CD8-positive, alpha-beta memory T cell (primary cell): Measurements from ENCODE around the gene RABL6. TPM values are rescaled to one million over a fixed set of nuclear protein-coding genes. Genes with fewer than 3 reads are reported as not detected.
"Not testable (repeated sequence)": the region's sequence is repeated elsewhere in the genome, so short reads cannot be mapped to it uniquely, and the experiment has no call there.

ENCODE experiments used
- CTCF ChIA-PET: fragments of 350-600 bp; sonication (Branson Sonifier 250); formaldehyde crosslinking; loops from one replicate; lab custom pipeline; 2021; ENCODE audit warnings: antibody characterized with exemption; lab: Charles Lee
- POLR2A ChIA-PET: fragments of 350-600 bp; sonication (Branson Sonifier 250); formaldehyde crosslinking; loops from one replicate; lab custom pipeline; 2021; ENCODE audit warnings: antibody characterized with exemption; lab: Charles Lee
- DNase-seq, 5 donors: peaks; one replicate each; pipeline versions ENCODE4 v3.0.0 to v3.0.0-alpha.2; 2020 to 2022; ENCODE audit warnings: mixed read lengths in 1 of 5
- H3K27ac ChIP-seq: one replicate; pipeline ENCODE4 v1.7.0; 2013; ENCODE audit warnings: low read depth, mild to moderate bottlenecking, low read length, moderate library complexity
- H3K27me3 ChIP-seq: 2 replicates; pipeline ENCODE4 v1.7.0; 2013; ENCODE audit warnings: low read length, mild to moderate bottlenecking; ENCODE audit not compliant: insufficient read depth, poor library complexity, severe bottlenecking
- H3K36me3 ChIP-seq: 2 replicates; pipeline ENCODE4 v1.7.0; 2013; ENCODE audit warnings: mild to moderate bottlenecking, low read length, moderate library complexity; ENCODE audit not compliant: insufficient read depth
- H3K4me1 ChIP-seq: 2 replicates; pipeline ENCODE4 v1.7.0; 2013; ENCODE audit warnings: mild to moderate bottlenecking, low read length, moderate library complexity; ENCODE audit not compliant: insufficient read depth
- H3K4me3 ChIP-seq: 2 replicates; pipeline ENCODE4 v1.7.0; 2013; ENCODE audit warnings: mild to moderate bottlenecking, low read length
- H3K9me3 ChIP-seq: 2 replicates; pipeline ENCODE4 v1.7.0; 2013; ENCODE audit warnings: mild to moderate bottlenecking, low read length
- H3K27ac Mint-ChIP-seq, 8 donors: one replicate each; pipeline ENCODE4 v1.8.0; 2020 to 2021; ENCODE audit warnings: mixed read lengths in 8 of 8, mild to moderate bottlenecking in 6 of 8, inconsistent platforms in 3 of 8, moderate library complexity in 3 of 8
- H3K27me3 Mint-ChIP-seq, 2 donors: one replicate each; pipeline ENCODE4 v1.8.0; 2020 to 2021; ENCODE audit warnings: mixed read lengths in 2 of 2, mild to moderate bottlenecking in 1 of 2, moderate library complexity in 1 of 2
- H3K36me3 Mint-ChIP-seq, 3 donors: one replicate each; pipeline ENCODE4 v1.8.0; 2020 to 2021; ENCODE audit warnings: mixed read lengths in 3 of 3, inconsistent platforms in 1 of 3, mild to moderate bottlenecking in 1 of 3
- H3K4me1 Mint-ChIP-seq, 3 donors: one replicate each; pipeline ENCODE4 v1.8.0; 2020 to 2021; ENCODE audit warnings: mixed read lengths in 3 of 3, inconsistent platforms in 1 of 3, mild to moderate bottlenecking in 1 of 3
- H3K4me3 Mint-ChIP-seq, 7 donors: one replicate each; pipeline ENCODE4 v1.8.0; 2020 to 2021; ENCODE audit warnings: mixed read lengths in 7 of 7, mild to moderate bottlenecking in 6 of 7, moderate library complexity in 4 of 7, inconsistent platforms in 2 of 7
- H3K9me3 Mint-ChIP-seq, 5 donors: one replicate each; pipeline ENCODE4 v1.8.0; 2020 to 2022; ENCODE audit warnings: mixed read lengths in 5 of 5, mild to moderate bottlenecking in 3 of 5, moderate library complexity in 2 of 5, inconsistent platforms in 1 of 5
- polyA plus RNA-seq: library from polyadenylated mRNA; unstranded; fragments of 300-500 nt; fragmentation: Illumina TruSeq; gene quantifications from one replicate; pipeline ENCODE4 v1.2.3, GENCODE V29; 2021
- total RNA-seq, 2 experiments: library from RNA; stranded (reverse); gene quantifications; one replicate each; pipeline ENCODE4 v1.2.3, GENCODE V29; 2021

RABL6 gene
- total and polyA plus RNA-seq, 3 experiments from 2014 or later: 20.9 to 106 (median 98.2) TPM

DNA sequence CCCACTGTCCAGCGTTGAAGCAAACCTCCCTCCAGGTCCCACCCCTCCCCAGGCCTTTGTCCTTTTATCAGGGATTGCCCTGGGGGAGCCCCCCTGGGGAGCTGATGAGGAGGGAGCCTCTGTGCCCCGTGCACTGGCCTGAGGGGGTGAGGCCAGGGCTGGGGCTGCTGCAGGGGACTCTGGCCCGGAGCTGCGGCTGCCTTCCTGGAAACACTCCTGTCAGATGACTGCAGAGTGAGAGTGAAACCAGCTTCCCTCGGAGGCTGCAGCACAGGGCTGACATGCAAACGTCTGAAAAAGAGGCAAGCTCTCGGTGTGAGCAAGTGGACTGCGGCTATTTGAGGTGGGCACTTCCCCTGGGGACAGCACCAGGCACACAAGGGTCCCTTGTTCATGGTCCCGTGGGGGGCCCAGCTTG lies 74.0 kb downstream of the RABL6 start:
- CTCF ChIA-PET: interaction anchor here (1.0 to 4.8 kb wide), 7 partner anchors 21 to 163 kb away, joined by 3 to 23 read pairs (median 4); partner anchors contain the start of gene AJM1
- peak overlapping the region; percentile 89 to 99 (median 94) for H3K27ac Mint-ChIP-seq
- peak in 2 of 5 donors; percentile 26 to 27 for DNase-seq
- peaks cover 17 to 34% (median 18%) of the 10 kb centered on the region in 3 donors for H3K4me1 Mint-ChIP-seq
- Histone ChIP-seq H3K27me3 (no peaks in the 10 kb centered on the region), H3K4me1 (peaks cover 34% of the 10 kb centered on the region), H3K4me3 (peak overlapping the region; percentile 83), H3K9me3 (no peaks in the 10 kb centered on the region), H3K27ac (peak overlapping the region; percentile 72), H3K36me3 (no peaks in the 10 kb centered on the region)
- no peaks in the 10 kb centered on the region for H3K9me3 Mint-ChIP-seq
- no peaks in the 10 kb centered on the region for H3K27me3 Mint-ChIP-seq
- peak overlapping the region; percentile 76 to 93 (median 80) for H3K4me3 Mint-ChIP-seq
- H3K36me3 Mint-ChIP-seq: no peaks in the 10 kb centered on the region
- POLR2A ChIA-PET: interaction anchor here (0.5 to 1.7 kb wide), 3 partner anchors 15 to 39 kb away, joined by 4 to 5 read pairs (median 4); partner anchors contain the start of genes AJM1 and EDF1

DNA sequence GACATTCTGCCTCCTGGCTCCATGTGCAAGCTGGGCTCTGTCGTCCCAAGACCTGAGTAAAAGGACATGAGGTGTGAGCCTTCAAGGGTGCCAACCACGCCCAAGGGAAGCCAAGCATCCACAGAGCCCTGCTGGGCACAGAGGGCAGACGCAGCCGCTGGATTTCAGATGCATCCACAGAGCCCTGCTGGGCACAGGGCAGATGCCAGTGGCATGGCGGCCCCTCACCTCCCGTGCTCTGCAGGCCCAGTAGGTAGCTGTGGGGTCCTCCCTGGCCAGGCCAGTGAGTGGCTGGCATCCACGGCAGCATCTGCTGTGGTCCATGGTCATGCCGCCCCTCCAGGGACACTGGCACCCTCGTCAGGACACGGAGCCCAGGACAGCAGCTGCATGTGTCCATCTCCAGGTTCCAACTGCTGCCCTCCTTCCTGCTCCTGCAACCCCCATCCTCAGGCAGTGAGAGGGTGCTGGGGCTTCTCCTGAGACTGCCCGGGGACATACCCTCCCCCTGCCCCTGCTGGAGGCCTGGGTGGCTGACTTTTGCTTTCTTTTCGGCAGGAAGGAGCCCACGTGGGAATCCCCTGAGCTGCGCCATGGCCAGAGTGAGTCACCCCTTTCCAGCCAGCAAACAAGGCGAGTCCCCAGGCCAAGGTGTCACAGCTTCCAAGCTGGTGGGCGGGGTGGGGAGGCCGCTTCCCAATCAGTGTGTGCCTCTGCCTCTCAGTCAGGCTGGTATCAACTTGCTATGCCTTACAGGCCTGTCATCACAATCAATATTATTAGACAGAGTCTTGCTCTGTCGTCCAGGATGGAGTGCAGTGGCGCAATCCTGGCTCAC lies 74.6 kb downstream of the RABL6 start:
- H3K9me3 Mint-ChIP-seq: no peaks in the 10 kb centered on the region
- peak overlapping the region; percentile 72 for H3K27ac ChIP-seq
- peak overlapping the region; percentile 76 to 93 (median 80) for H3K4me3 Mint-ChIP-seq
- ChIA-PET POLR2A (interaction anchor here (0.5 to 1.7 kb wide), 4 partner anchors 16 to 40 kb away, joined by 3 to 5 read pairs (median 4); partner anchors contain the start of genes AJM1 and EDF1), CTCF (interaction anchor here (1.0 to 4.8 kb wide), 7 partner anchors 22 to 163 kb away, joined by 3 to 23 read pairs (median 4); partner anchors contain the start of gene AJM1)
- DNase-seq: peak; percentile 57 to 93 (median 85)
- H3K27me3 ChIP-seq: no peaks in the 10 kb centered on the region
- no peaks in the 10 kb centered on the region for H3K27me3 Mint-ChIP-seq
- H3K4me1 Mint-ChIP-seq: peaks cover 22 to 39% (median 22%) of the 10 kb centered on the region in 3 donors
- H3K4me3 ChIP-seq: peak overlapping the region; percentile 83
- H3K9me3 ChIP-seq: no peaks in the 10 kb centered on the region
- H3K36me3 ChIP-seq: no peaks in the 10 kb centered on the region
- H3K4me1 ChIP-seq: peaks cover 34% of the 10 kb centered on the region
- peaks cover 0 to 3% (median 0%) of the 10 kb centered on the region in 3 donors for H3K36me3 Mint-ChIP-seq
- H3K27ac Mint-ChIP-seq: peak overlapping the region; percentile 89 to 99 (median 94)

DNA sequence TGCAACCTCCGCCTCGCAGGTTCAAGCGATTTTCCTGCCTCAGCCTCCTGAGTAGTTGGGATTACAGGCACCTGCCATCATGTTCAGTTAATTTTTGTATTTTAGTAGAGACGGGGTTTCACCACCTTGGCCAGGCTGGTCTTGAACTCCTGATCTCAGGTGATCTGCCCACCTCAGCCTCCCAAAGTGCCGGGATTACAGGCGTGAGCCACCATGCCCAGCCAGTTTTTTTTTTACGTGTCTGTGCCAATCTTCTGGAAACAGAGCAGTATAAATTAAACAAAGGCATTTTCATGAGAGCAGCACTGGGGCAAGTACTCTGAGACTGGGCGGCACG lies 75.2 kb downstream of the RABL6 start:
- Histone ChIP-seq H3K4me1 (peaks cover 34% of the 10 kb centered on the region), H3K27ac (peak overlapping the region; percentile 51)
- Mint-ChIP-seq H3K4me1 (peaks cover 25 to 45% (median 26%) of the 10 kb centered on the region in 3 donors), H3K4me3 (peak overlapping the region; percentile 76 to 93 (median 80)), H3K27ac (peak overlapping the region; percentile 89 to 99 (median 94))
- ChIA-PET CTCF (interaction anchor here (0.9 to 4.8 kb wide), 5 partner anchors 23 to 162 kb away, joined by 3 to 23 read pairs (median 4); partner anchors contain the start of gene AJM1), POLR2A (interaction anchor here (0.5 to 1.4 kb wide), 2 partner anchors 19 to 46 kb away, joined by 4 to 9 read pairs; no protein-coding TSS in a partner anchor)
- H3K36me3 ChIP-seq, H3K9me3 Mint-ChIP-seq, H3K27me3 ChIP-seq, H3K4me3 ChIP-seq, DNase-seq, H3K27me3 Mint-ChIP-seq, H3K9me3 ChIP-seq, H3K36me3 Mint-ChIP-seq: not testable (repeated sequence)

DNA sequence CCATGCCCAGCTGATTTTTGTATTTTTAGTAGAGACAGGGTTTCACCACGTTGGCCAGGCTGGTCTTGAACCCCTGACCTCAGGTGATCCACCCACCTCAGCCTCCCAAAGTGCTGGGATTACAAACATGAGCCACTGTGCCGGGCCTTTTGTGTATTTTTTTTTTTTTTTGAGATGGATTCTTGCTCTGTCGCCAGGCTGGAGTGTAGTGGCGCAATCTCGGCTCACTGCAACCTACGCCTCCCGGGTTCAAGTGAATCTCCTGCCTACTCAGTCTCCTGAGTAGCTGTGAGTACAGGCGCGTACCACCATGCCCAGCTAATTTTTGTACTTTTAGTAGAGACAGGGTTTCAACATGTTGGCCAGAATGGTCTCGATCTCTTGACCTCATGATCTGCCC lies 75.9 kb downstream of the RABL6 start:
- H3K36me3 ChIP-seq, H3K9me3 ChIP-seq, H3K27ac ChIP-seq, H3K36me3 Mint-ChIP-seq, POLR2A ChIA-PET, DNase-seq, H3K27me3 ChIP-seq, H3K4me3 ChIP-seq, H3K9me3 Mint-ChIP-seq, H3K27me3 Mint-ChIP-seq: not testable (repeated sequence)
- peaks cover 41% of the 10 kb centered on the region for H3K4me1 ChIP-seq
- CTCF ChIA-PET: interaction anchor here (0.9 to 4.8 kb wide), 4 partner anchors 23 to 151 kb away, joined by 3 to 23 read pairs (median 8); partner anchors contain the start of gene AJM1
- Mint-ChIP-seq H3K4me1 (peaks cover 27 to 52% (median 32%) of the 10 kb centered on the region in 3 donors), H3K27ac (peak overlapping the region; percentile 26 to 99 (median 92)), H3K4me3 (peak overlapping the region in 2 of 7 donors; percentile 28 to 87)

DNA sequence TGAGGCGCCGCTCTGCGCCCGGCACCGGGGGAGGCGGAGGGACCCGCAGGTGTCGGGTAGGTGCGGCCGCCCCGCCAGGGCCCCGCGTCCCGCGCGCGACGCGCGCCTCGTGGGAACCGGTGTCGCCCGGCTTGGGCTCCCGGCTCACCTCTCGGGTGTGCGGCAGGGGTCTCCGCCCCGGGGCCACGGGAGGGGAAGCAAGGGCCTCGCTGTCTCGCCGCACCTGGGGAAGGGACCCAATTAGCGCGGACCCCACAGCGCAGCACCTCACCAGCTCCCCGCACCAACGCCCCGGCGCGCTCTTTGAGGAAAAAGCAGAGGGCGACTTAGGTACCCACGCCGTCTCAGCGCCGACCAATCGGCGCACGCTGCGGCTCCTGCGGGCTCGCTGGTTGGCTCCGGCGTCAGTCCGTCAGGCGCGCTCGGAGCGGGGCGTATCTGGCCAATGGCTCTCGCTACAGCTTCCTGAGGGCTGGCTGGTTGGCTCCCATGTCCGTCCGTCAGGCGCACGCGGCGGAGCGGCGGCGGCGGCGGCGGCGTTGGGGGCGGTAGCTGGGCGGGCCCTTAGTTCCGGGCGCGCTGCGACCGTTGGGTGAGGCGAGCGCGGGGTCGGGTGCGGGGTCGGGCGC lies 78.3 kb downstream of the RABL6 start, which contains the start of gene TRAF2:
TSS of gene TRAF2 (plus strand) at position 567 of the 629 bp plus-strand sequence. CDS start 12,225 bp downstream, outside the sequence.
- DNase-seq: peak; percentile 96 to 98 (median 96)
- H3K27me3 ChIP-seq: no peaks in the 10 kb centered on the region
- H3K27ac Mint-ChIP-seq: peak within 1 kb of the TSS; percentile 83 to 99 (median 95)
- peak within 1 kb of the TSS; percentile 75 for H3K4me3 ChIP-seq
- H3K9me3 Mint-ChIP-seq: no peaks in the 10 kb centered on the region
- H3K36me3 ChIP-seq: no peaks in the 10 kb centered on the region
- H3K27me3 Mint-ChIP-seq: no peaks in the 10 kb centered on the region
- peak within 1 kb of the TSS; percentile 79 for H3K27ac ChIP-seq
- ChIA-PET POLR2A (interaction anchor here (0.6 to 1.7 kb wide), 8 partner anchors 16 to 355 kb away, joined by 3 to 10 read pairs (median 4); partner anchors contain the start of genes EDF1, FBXW5, MAN1B1 and TUBB4B), CTCF (interaction anchor here (0.7 to 3.8 kb wide), 7 partner anchors 10 to 149 kb away, joined by 3 to 18 read pairs (median 4); partner anchors contain the start of genes AJM1, EDF1 and RABL6)
- peaks cover 0 to 14% (median 0%) of the 10 kb centered on the region in 3 donors for H3K36me3 Mint-ChIP-seq
- H3K9me3 ChIP-seq: no peaks in the 10 kb centered on the region
- peak within 1 kb of the TSS; percentile 84 to 94 (median 86) for H3K4me3 Mint-ChIP-seq
- peaks cover 41% of the 10 kb centered on the region for H3K4me1 ChIP-seq
- H3K4me1 Mint-ChIP-seq: peaks cover 26 to 64% (median 32%) of the 10 kb centered on the region in 3 donors

DNA sequence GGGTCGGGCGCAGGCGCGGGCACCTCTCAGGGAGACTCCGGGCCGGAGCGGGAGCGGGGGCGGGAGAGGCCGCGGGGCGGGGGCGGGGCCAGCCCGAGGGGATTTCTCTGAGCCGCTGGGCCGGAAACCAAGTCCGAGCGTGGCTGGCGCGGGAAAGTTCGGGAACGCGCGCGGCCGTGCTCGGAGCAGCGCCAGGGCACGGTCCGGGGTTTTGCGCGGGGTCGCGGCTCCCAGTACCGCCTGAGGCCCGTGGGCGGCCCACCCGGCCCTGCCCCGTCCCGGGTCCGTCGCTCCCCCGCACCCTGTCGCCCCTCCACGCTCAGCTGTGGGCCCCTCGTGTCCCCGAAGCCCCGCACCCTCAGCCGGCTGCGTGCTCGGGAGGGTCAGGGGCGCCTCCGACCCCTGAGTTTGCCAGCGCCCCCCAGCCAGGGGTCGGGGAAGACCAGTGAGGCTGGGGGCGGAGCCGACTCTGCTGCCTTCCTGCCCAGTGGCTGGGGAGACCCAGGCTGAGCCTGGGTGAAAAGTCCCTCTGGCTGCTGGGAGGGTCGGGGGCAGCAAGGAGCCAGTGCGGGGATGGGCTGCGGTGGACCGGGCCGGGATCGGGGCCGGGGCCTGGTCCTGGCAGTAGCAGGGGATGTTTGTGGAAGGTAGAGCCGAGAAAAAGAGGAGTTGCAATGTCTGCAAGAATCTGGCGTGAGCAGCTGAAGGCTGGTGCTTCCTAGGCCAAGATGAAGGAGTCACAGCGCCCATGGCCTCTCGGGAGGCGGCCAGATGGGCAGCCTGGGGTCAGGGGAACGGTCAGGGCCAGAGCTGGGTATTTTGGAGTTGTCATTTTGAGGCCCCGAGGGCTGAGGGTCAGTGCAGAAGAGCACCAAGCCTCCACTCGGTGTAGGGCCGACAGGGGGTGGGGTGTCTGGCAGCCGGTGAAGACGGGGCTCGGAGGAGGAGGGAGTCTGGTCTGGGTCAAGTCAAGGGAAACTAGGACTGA lies 79.2 kb downstream of the RABL6 start:
- Mint-ChIP-seq H3K36me3 (peaks cover 0 to 17% (median 0%) of the 10 kb centered on the region in 3 donors), H3K4me1 (peaks cover 21 to 63% (median 25%) of the 10 kb centered on the region in 3 donors), H3K9me3 (no peaks in the 10 kb centered on the region), H3K27me3 (no peaks in the 10 kb centered on the region), H3K4me3 (peak overlapping the region; percentile 84 to 94 (median 86)), H3K27ac (peak overlapping the region; percentile 83 to 99 (median 95))
- H3K4me1 ChIP-seq: peaks cover 34% of the 10 kb centered on the region
- ChIA-PET CTCF (interaction anchor here (1.0 to 3.8 kb wide), 7 partner anchors 15 to 148 kb away, joined by 3 to 18 read pairs (median 4); partner anchors contain the start of genes AJM1, EDF1 and RABL6), POLR2A (interaction anchor here (0.6 to 1.7 kb wide), 6 partner anchors 15 to 354 kb away, joined by 3 to 10 read pairs (median 4); partner anchors contain the start of genes EDF1, FBXW5, MAN1B1 and TUBB4B)
- H3K27me3 ChIP-seq: no peaks in the 10 kb centered on the region
- peak in 3 of 5 donors; percentile 61 to 78 (median 77) for DNase-seq
- no peaks in the 10 kb centered on the region for H3K9me3 ChIP-seq
- H3K4me3 ChIP-seq: peak overlapping the region; percentile 66
- H3K36me3 ChIP-seq: no peaks in the 10 kb centered on the region
- peak overlapping the region; percentile 79 for H3K27ac ChIP-seq
